Vagina (tissue), 2 donors: ENCODE results near the gene MASP2.

Experiments
- CTCF ChIP-seq, 3 experiments: fragments of 450-650 bp in 2 of 3; fragments of 200-600 bp in 1 of 3; sonication (generic) in 1 of 3; IDR thresholded peaks; one replicate each; pipeline ENCODE4 v1.5.1; 2017 to 2019; ENCODE audit warnings: antibody characterized with exemption in 3 of 3, mild to moderate bottlenecking in 2 of 3, moderate library complexity in 2 of 3
- POLR2AphosphoS5 ChIP-seq, 2 donors: sonication (generic); formaldehyde crosslinking; IDR thresholded peaks; one replicate each; pipeline ENCODE4 v1.9.0; 2017; ENCODE audit warnings: antibody characterized with exemption in 2 of 2, mild to moderate bottlenecking in 2 of 2, low read depth in 1 of 2; ENCODE audit not compliant: insufficient read depth in 1 of 2

- no peak for TF ChIP-seq POLR2AphosphoS5 (IDR thresholded peaks at IDR 0.05; ENCODE audit: insufficient read depth in 1 of 2, low read depth in 1 of 2)
- TF ChIP-seq CTCF (IDR thresholded peaks at IDR 0.05): no peak
Observed at GRCh38 chr1:10986525-10986890, 60.5 kb downstream of the MASP2 start.
